HEK293 (cell line): Measurements from ENCODE around the gene SORD.
A peak's percentile ranks its signal among the peaks of the same experiment; 100 is the strongest.

Experiments
- CTCF ChIA-PET: fragments of 350-600 bp; formaldehyde crosslinking; extraction: SDS; loops from one replicate; lab custom pipeline; 2021; ENCODE audit warnings: antibody characterized with exemption; lab: Yijun Ruan, JAX
- POLR2A ChIA-PET: fragments of 300-600 bp; formaldehyde crosslinking; extraction: SDS; loops from one replicate; lab custom pipeline; 2020; ENCODE audit warnings: antibody characterized with exemption, inconsistent platforms; lab: Yijun Ruan, JAX
- H3K27ac ChIP-seq: fragments of 200-500 bp; sonication (Bioruptor generic); 2 replicates; pipeline ENCODE4 v1.5.1; 2014; ENCODE audit warnings: low read depth, low read length, control low read depth, inconsistent platforms; ENCODE audit errors: extremely low read depth
- H3K36me3 ChIP-seq, 2 experiments: fragments of 200-500 bp in 1 of 2; sonication (Bioruptor generic) in 1 of 2; 1 replicate in 1 of 2; 2 replicates in 1 of 2; pipeline ENCODE4 v1.5.1; 2014 to 2017; ENCODE audit warnings: inconsistent platforms in 2 of 2, low read length in 2 of 2; ENCODE audit not compliant: control insufficient read depth in 2 of 2, insufficient read depth in 1 of 2
- H3K4me1 ChIP-seq: fragments of 200-500 bp; sonication (Bioruptor generic); 2 replicates; pipeline ENCODE4 v1.5.1; 2014; ENCODE audit warnings: mild to moderate bottlenecking, low read length, inconsistent platforms; ENCODE audit not compliant: control insufficient read depth, insufficient read depth
- H3K4me3 ChIP-seq: 2 replicates; pipeline ENCODE4 v1.5.1; 2011; ENCODE audit warnings: low read depth, mild to moderate bottlenecking, control low read depth, low read length, moderate library complexity
- H3K9me3 ChIP-seq: fragments of 200-500 bp; sonication (Bioruptor generic); 2 replicates; pipeline ENCODE4 v1.5.1; 2014; ENCODE audit warnings: low read depth, low read length, inconsistent platforms; ENCODE audit not compliant: control insufficient read depth, insufficient read depth
- GFI1B ChIP-seq: fragments of 450-650 bp; formaldehyde crosslinking; IDR thresholded peaks from 2 replicates; pipeline ENCODE4 v1.5.1; 2016; ENCODE audit warnings: missing biosample characterization, missing genetic modification characterization
- GLI2 ChIP-seq: fragments of 450-650 bp; formaldehyde crosslinking; IDR thresholded peaks from 2 replicates; pipeline ENCODE4; 2017; ENCODE audit warnings: missing biosample characterization, missing genetic modification characterization, low read depth, borderline replicate concordance
- KLF1 ChIP-seq: fragments of 450-650 bp; formaldehyde crosslinking; IDR thresholded peaks from 2 replicates; pipeline ENCODE4 v1.5.1; 2016; ENCODE audit warnings: missing biosample characterization, missing genetic modification characterization
- KLF7 ChIP-seq: fragments of 450-650 bp; formaldehyde crosslinking; IDR thresholded peaks from 2 replicates; pipeline ENCODE4 v1.5.1; 2016; ENCODE audit warnings: missing biosample characterization, missing genetic modification characterization, borderline replicate concordance
- KLF9 ChIP-seq: fragments of 450-650 bp; formaldehyde crosslinking; IDR thresholded peaks from 2 replicates; pipeline ENCODE4 v1.5.1; 2016; ENCODE audit warnings: missing biosample characterization, missing genetic modification characterization, low read depth
- ZBTB8A ChIP-seq: fragments of 450-650 bp; formaldehyde crosslinking; IDR thresholded peaks from 2 replicates; pipeline ENCODE4 v1.5.1; 2016; ENCODE audit warnings: missing biosample characterization, missing genetic modification characterization
- ZFP69B ChIP-seq: fragments of 450-650 bp; formaldehyde crosslinking; IDR thresholded peaks from 2 replicates; pipeline ENCODE4 v1.5.1; 2016; ENCODE audit warnings: missing biosample characterization, missing genetic modification characterization
- ZNF140 ChIP-seq: fragments of 450-650 bp; formaldehyde crosslinking; IDR thresholded peaks from 2 replicates; pipeline ENCODE4 v1.5.1; 2016; ENCODE audit warnings: missing biosample characterization, missing genetic modification characterization
- ZNF155 ChIP-seq: fragments of 450-650 bp; formaldehyde crosslinking; IDR thresholded peaks from 2 replicates; pipeline ENCODE4 v1.5.1; 2016; ENCODE audit warnings: missing biosample characterization, missing genetic modification characterization
- ZNF169 ChIP-seq: fragments of 450-650 bp; formaldehyde crosslinking; IDR thresholded peaks from 2 replicates; pipeline ENCODE4 v1.5.1; 2016; ENCODE audit warnings: missing biosample characterization, missing genetic modification characterization
- ZNF211 ChIP-seq: fragments of 450-650 bp; formaldehyde crosslinking; IDR thresholded peaks from 2 replicates; pipeline ENCODE4 v1.5.1; 2016; ENCODE audit warnings: low read depth, missing biosample characterization, missing genetic modification characterization
- ZNF311 ChIP-seq: fragments of 450-650 bp; formaldehyde crosslinking; IDR thresholded peaks from 2 replicates; pipeline ENCODE4 v1.5.1; 2017; ENCODE audit warnings: missing biosample characterization, missing genetic modification characterization, borderline replicate concordance
- ZNF324 ChIP-seq: fragments of 450-650 bp; formaldehyde crosslinking; IDR thresholded peaks from 2 replicates; pipeline ENCODE4 v1.5.1; 2016; ENCODE audit warnings: missing biosample characterization, missing genetic modification characterization
- ZNF350 ChIP-seq: fragments of 450-650 bp; formaldehyde crosslinking; IDR thresholded peaks from 2 replicates; pipeline ENCODE4 v1.5.0; 2017; ENCODE audit warnings: missing biosample characterization, mild to moderate bottlenecking, missing genetic modification characterization
- ZNF366 ChIP-seq: fragments of 450-650 bp; formaldehyde crosslinking; conservative IDR thresholded peaks from 2 replicates; pipeline ENCODE4 v1.5.1; 2016; ENCODE audit warnings: missing biosample characterization, missing genetic modification characterization
- ZNF416 ChIP-seq: fragments of 450-650 bp; formaldehyde crosslinking; IDR thresholded peaks from 2 replicates; pipeline ENCODE4 v1.5.1; 2016; ENCODE audit warnings: missing biosample characterization, missing genetic modification characterization
- ZNF548 ChIP-seq: fragments of 450-650 bp; formaldehyde crosslinking; IDR thresholded peaks from 2 replicates; pipeline ENCODE4 v1.5.1; 2016; ENCODE audit warnings: missing biosample characterization, missing genetic modification characterization
- ZNF549 ChIP-seq: fragments of 450-650 bp; IDR thresholded peaks from 2 replicates; pipeline ENCODE4 v1.5.1; 2018; ENCODE audit warnings: missing biosample characterization, missing genetic modification characterization, mild to moderate bottlenecking, inconsistent platforms, moderate library complexity
- ZNF629 ChIP-seq: fragments of 450-650 bp; formaldehyde crosslinking; IDR thresholded peaks from 2 replicates; pipeline ENCODE4 v1.5.1; 2017; ENCODE audit warnings: missing biosample characterization, missing genetic modification characterization
- ZNF701 ChIP-seq: fragments of 450-650 bp; formaldehyde crosslinking; IDR thresholded peaks from 2 replicates; pipeline ENCODE4 v1.5.1; 2016; ENCODE audit warnings: missing biosample characterization, missing genetic modification characterization
- ZNF707 ChIP-seq: fragments of 450-650 bp; formaldehyde crosslinking; IDR thresholded peaks from 2 replicates; pipeline ENCODE4 v1.5.1; 2016; ENCODE audit warnings: missing biosample characterization, missing genetic modification characterization
- ZNF76 ChIP-seq: fragments of 450-650 bp; formaldehyde crosslinking; IDR thresholded peaks from 2 replicates; pipeline ENCODE4; 2016; ENCODE audit warnings: low read depth, missing biosample characterization, missing genetic modification characterization, borderline replicate concordance
- ZNF777 ChIP-seq: fragments of 450-650 bp; formaldehyde crosslinking; IDR thresholded peaks from 2 replicates; pipeline ENCODE4 v1.5.1; 2017; ENCODE audit warnings: missing biosample characterization, missing genetic modification characterization, borderline replicate concordance
- ZXDB ChIP-seq: fragments of 450-650 bp; formaldehyde crosslinking; IDR thresholded peaks from 2 replicates; pipeline ENCODE4 v1.5.1; 2016; ENCODE audit warnings: missing biosample characterization, missing genetic modification characterization
- TF ChIP-seq, protein P1 (sequence below): fragments of 450-650 bp; formaldehyde crosslinking; IDR thresholded peaks from 2 replicates; pipeline ENCODE4 v1.5.1; 2016; ENCODE audit warnings: missing biosample characterization, missing genetic modification characterization
- TF ChIP-seq, protein P2 (sequence below): fragments of 450-650 bp; formaldehyde crosslinking; IDR thresholded peaks from 2 replicates; pipeline ENCODE4 v1.5.1; 2016; ENCODE audit warnings: missing biosample characterization, missing genetic modification characterization
- TF ChIP-seq, protein P3 (sequence below): fragments of 450-650 bp; formaldehyde crosslinking; IDR thresholded peaks from 2 replicates; pipeline ENCODE4 v1.5.1; 2016; ENCODE audit warnings: missing biosample characterization, missing genetic modification characterization, low read depth
- TF ChIP-seq, protein P4 (sequence below): fragments of 450-650 bp; formaldehyde crosslinking; IDR thresholded peaks from 2 replicates; pipeline ENCODE4 v1.5.1; 2017; ENCODE audit warnings: missing biosample characterization, missing genetic modification characterization
- TF ChIP-seq, protein P5 (sequence below): fragments of 450-650 bp; formaldehyde crosslinking; IDR thresholded peaks from 2 replicates; pipeline ENCODE4 v1.5.1; 2016; ENCODE audit warnings: missing biosample characterization, missing genetic modification characterization
- TF ChIP-seq, protein P6 (sequence below): fragments of 450-650 bp; formaldehyde crosslinking; IDR thresholded peaks from 2 replicates; pipeline ENCODE4 v1.5.1; 2017; ENCODE audit warnings: missing biosample characterization, missing genetic modification characterization

Gene SORD

DNA sequence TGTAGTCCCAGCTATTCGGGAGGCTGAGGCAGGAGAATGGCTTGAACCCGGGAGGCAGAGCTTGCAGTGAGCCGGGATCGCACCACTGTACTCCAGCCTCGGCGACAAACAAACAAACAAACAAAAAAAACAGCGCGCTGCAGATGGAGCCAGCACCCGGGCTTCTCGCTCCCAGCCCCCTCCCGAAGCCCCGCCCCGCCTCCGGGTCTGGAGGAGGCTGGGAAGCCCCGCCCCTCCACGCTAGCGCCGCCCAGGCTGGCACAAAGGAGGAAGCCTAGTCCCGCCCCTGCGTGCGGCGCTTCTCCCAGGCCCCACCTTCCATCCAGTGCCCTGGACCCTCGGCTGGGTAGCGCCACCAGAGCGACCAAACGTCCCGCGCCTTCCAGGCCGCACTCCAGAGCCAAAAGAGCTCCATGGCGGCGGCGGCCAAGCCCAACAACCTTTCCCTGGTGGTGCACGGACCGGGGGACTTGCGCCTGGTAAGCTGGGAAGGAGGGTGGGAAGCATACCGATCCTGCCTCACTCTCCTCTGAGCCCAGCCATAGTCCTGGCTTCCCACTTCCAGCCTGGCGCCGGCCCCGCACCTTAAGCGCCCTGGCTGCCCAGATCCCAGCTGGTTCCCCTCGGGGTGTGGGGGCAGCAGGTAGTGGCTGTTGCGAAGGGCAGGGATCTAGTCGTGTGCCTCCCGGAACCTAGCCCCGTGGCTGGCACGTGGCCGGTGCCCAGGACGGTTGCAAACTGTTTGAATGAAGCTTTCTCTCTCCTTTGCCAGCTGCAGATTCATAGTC, at the start of gene SORD:
Gene SORD (plus strand): TSS at position 325 of the 788 bp plus-strand sequence. CDS start 89 bp downstream, at position 414.
- no peaks in the 10 kb centered on the region for H3K36me3 ChIP-seq
- peak within 1 kb of the TSS; percentile 68 for H3K4me3 ChIP-seq
- peak within 1 kb of the TSS; percentile 70; the same call in 1 of the 2 replicates for H3K27ac ChIP-seq
- H3K4me1 ChIP-seq: peaks cover 2% of the 10 kb centered on the region; the same call in 1 of the 2 replicates
- CTCF ChIA-PET: interaction anchor here (0.5 to 1.1 kb wide), 3 partner anchors 15 to 95 kb away, joined by 4 to 6 read pairs (median 4); no protein-coding TSS in a partner anchor
- no peaks in the 10 kb centered on the region for H3K9me3 ChIP-seq
- POLR2A ChIA-PET: no interaction called here
- TF ChIP-seq ZNF211 (tag by site-specific recombination) (no peak), ZBTB8A (tag by site-specific recombination) (no peak), KLF9 (tag by site-specific recombination) (peak; percentile 45; the same call in 1 of the 2 replicates), GLI2 (no peak), ZNF416 (tag by site-specific recombination) (no peak), ZNF140 (no peak), ZNF324 (tag by site-specific recombination) (no peak), ZNF777 (tag by site-specific recombination) (no peak), ZNF549 (tag by site-specific recombination) (no peak), ZXDB (tag by site-specific recombination) (no peak), ZNF548 (tag by site-specific recombination) (no peak), KLF1 (tag by site-specific recombination) (0 out of 2 replicates have a peak, but pooled peaks have one; percentile 15), ZNF707 (tag by site-specific recombination) (no peak), GFI1B (tag by site-specific recombination) (no peak), ZNF155 (tag by site-specific recombination) (no peak), ZNF366 (tag by site-specific recombination) (0 out of 2 replicates have a peak, but pooled peaks have one; percentile 9), ZFP69B (no peak), ZNF701 (tag by site-specific recombination) (no peak), ZNF76 (tag by site-specific recombination) (peak; percentile 25; the same call in 1 of the 2 replicates), ZNF169 (no peak), ZNF629 (tag by site-specific recombination) (no peak), ZNF311 (tag by site-specific recombination) (no peak), KLF7 (tag by site-specific recombination) (no peak), ZNF350 (tag by site-specific recombination) (no peak)
- TF ChIP-seq, protein P1, sequence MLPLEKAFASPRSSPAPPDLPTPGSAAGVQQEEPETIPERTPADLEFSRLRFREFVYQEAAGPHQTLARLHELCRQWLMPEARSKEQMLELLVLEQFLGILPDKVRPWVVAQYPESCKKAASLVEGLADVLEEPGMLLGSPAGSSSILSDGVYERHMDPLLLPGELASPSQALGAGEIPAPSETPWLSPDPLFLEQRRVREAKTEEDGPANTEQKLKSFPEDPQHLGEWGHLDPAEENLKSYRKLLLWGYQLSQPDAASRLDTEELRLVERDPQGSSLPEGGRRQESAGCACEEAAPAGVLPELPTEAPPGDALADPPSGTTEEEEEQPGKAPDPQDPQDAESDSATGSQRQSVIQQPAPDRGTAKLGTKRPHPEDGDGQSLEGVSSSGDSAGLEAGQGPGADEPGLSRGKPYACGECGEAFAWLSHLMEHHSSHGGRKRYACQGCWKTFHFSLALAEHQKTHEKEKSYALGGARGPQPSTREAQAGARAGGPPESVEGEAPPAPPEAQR: no peak
- TF ChIP-seq, protein P2, sequence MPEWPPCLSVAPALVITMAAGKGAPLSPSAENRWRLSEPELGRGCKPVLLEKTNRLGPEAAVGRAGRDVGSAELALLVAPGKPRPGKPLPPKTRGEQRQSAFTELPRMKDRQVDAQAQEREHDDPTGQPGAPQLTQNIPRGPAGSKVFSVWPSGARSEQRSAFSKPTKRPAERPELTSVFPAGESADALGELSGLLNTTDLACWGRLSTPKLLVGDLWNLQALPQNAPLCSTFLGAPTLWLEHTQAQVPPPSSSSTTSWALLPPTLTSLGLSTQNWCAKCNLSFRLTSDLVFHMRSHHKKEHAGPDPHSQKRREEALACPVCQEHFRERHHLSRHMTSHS (tag by site-specific recombination): no peak
- TF ChIP-seq, protein P3, sequence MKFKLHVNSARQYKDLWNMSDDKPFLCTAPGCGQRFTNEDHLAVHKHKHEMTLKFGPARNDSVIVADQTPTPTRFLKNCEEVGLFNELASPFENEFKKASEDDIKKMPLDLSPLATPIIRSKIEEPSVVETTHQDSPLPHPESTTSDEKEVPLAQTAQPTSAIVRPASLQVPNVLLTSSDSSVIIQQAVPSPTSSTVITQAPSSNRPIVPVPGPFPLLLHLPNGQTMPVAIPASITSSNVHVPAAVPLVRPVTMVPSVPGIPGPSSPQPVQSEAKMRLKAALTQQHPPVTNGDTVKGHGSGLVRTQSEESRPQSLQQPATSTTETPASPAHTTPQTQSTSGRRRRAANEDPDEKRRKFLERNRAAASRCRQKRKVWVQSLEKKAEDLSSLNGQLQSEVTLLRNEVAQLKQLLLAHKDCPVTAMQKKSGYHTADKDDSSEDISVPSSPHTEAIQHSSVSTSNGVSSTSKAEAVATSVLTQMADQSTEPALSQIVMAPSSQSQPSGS (tag by site-specific recombination): no peak
- TF ChIP-seq, protein P4, sequence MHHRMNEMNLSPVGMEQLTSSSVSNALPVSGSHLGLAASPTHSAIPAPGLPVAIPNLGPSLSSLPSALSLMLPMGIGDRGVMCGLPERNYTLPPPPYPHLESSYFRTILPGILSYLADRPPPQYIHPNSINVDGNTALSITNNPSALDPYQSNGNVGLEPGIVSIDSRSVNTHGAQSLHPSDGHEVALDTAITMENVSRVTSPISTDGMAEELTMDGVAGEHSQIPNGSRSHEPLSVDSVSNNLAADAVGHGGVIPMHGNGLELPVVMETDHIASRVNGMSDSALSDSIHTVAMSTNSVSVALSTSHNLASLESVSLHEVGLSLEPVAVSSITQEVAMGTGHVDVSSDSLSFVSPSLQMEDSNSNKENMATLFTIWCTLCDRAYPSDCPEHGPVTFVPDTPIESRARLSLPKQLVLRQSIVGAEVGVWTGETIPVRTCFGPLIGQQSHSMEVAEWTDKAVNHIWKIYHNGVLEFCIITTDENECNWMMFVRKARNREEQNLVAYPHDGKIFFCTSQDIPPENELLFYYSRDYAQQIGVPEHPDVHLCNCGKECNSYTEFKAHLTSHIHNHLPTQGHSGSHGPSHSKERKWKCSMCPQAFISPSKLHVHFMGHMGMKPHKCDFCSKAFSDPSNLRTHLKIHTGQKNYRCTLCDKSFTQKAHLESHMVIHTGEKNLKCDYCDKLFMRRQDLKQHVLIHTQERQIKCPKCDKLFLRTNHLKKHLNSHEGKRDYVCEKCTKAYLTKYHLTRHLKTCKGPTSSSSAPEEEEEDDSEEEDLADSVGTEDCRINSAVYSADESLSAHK: no peak
- TF ChIP-seq, protein P5, sequence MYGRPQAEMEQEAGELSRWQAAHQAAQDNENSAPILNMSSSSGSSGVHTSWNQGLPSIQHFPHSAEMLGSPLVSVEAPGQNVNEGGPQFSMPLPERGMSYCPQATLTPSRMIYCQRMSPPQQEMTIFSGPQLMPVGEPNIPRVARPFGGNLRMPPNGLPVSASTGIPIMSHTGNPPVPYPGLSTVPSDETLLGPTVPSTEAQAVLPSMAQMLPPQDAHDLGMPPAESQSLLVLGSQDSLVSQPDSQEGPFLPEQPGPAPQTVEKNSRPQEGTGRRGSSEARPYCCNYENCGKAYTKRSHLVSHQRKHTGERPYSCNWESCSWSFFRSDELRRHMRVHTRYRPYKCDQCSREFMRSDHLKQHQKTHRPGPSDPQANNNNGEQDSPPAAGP: no peak
- TF ChIP-seq, protein P6, sequence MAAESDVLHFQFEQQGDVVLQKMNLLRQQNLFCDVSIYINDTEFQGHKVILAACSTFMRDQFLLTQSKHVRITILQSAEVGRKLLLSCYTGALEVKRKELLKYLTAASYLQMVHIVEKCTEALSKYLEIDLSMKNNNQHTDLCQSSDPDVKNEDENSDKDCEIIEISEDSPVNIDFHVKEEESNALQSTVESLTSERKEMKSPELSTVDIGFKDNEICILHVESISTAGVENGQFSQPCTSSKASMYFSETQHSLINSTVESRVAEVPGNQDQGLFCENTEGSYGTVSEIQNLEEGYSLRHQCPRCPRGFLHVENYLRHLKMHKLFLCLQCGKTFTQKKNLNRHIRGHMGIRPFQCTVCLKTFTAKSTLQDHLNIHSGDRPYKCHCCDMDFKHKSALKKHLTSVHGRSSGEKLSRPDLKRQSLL (tag by site-specific recombination): no peak
